Rectal smooth muscle tissue (tissue), 1 donor: ENCODE results near the gene NIFK.
"Not testable (repeated sequence)": the region's sequence is repeated elsewhere in the genome, so short reads cannot be mapped to it uniquely, and the experiment has no call there.

ENCODE experiments used
- H3K27ac ChIP-seq: one replicate; pipeline ENCODE4 v1.7.0; 2013; ENCODE audit warnings: low read depth, low read length, inconsistent platforms
- H3K27me3 ChIP-seq: one replicate; pipeline ENCODE4 v1.7.0; 2013; ENCODE audit warnings: low read length; ENCODE audit not compliant: control insufficient read depth, insufficient read depth
- H3K36me3 ChIP-seq: one replicate; pipeline ENCODE4 v1.7.0; 2013; ENCODE audit warnings: low read length; ENCODE audit not compliant: control insufficient read depth, insufficient read depth
- H3K4me1 ChIP-seq: one replicate; pipeline ENCODE4 v1.7.0; 2013; ENCODE audit warnings: low read length; ENCODE audit not compliant: control insufficient read depth, insufficient read depth
- H3K4me3 ChIP-seq: one replicate; pipeline ENCODE4 v1.7.0; 2013; ENCODE audit warnings: low read length
- H3K9ac ChIP-seq: one replicate; pipeline ENCODE4 v1.7.0; 2013; ENCODE audit warnings: low read length

The NIFK gene

GRCh38 chr2:121722479-121722878 is 14.2 kb downstream of the NIFK start:
- H3K4me3 ChIP-seq, result no peak overlapping the region
- no peaks in the 10 kb centered on the region for H3K27me3 ChIP-seq
- H3K36me3 ChIP-seq, result no peaks in the 10 kb centered on the region
- no peaks in the 10 kb centered on the region for H3K4me1 ChIP-seq
- H3K9ac ChIP-seq, result no peak overlapping the region
- no peak overlapping the region for H3K27ac ChIP-seq

GRCh38 chr2:121721926-121722325 is 14.7 kb downstream of the NIFK start:
- H3K4me3 ChIP-seq, result no peak overlapping the region
- no peaks in the 10 kb centered on the region for H3K27me3 ChIP-seq
- no peaks in the 10 kb centered on the region for H3K36me3 ChIP-seq
- no peak overlapping the region for H3K9ac ChIP-seq
- no peak overlapping the region for H3K27ac ChIP-seq
- H3K4me1 ChIP-seq, result no peaks in the 10 kb centered on the region

- Histone ChIP-seq H3K4me3 (no peak overlapping the region), H3K9ac (no peak overlapping the region), H3K27ac (no peak overlapping the region), H3K4me1 (no peaks in the 10 kb centered on the region), H3K27me3 (no peaks in the 10 kb centered on the region), H3K36me3 (no peaks in the 10 kb centered on the region)
These were observed 19.1 kb downstream of the NIFK start for GRCh38 chr2:121717529-121717928.

GRCh38 chr2:121716126-121716525 is 20.5 kb downstream of the NIFK start:
- Histone ChIP-seq H3K27me3 (no peaks in the 10 kb centered on the region), H3K4me1 (no peaks in the 10 kb centered on the region), H3K36me3 (no peaks in the 10 kb centered on the region), H3K9ac (no peak overlapping the region), H3K27ac (no peak overlapping the region), H3K4me3 (no peak overlapping the region)

- not testable (repeated sequence) for H3K27ac ChIP-seq, H3K36me3 ChIP-seq, H3K9ac ChIP-seq, H3K4me1 ChIP-seq, H3K27me3 ChIP-seq, H3K4me3 ChIP-seq
These were observed 25.2 kb downstream of the NIFK start for GRCh38 chr2:121711481-121711880.

- no peak overlapping the region for H3K27ac ChIP-seq
- H3K4me1 ChIP-seq, result no peaks in the 10 kb centered on the region
- no peaks in the 10 kb centered on the region for H3K27me3 ChIP-seq
- H3K9ac ChIP-seq, result no peak overlapping the region
- H3K4me3 ChIP-seq, result no peak overlapping the region
- no peaks in the 10 kb centered on the region for H3K36me3 ChIP-seq
These were observed 26.1 kb downstream of the NIFK start for GRCh38 chr2:121710470-121711170.

- no peak overlapping the region for H3K27ac ChIP-seq
- H3K36me3 ChIP-seq, result no peaks in the 10 kb centered on the region
- H3K4me3 ChIP-seq, result no peak overlapping the region
- H3K4me1 ChIP-seq, result no peaks in the 10 kb centered on the region
- no peak overlapping the region for H3K9ac ChIP-seq
- H3K27me3 ChIP-seq, result no peaks in the 10 kb centered on the region
These were observed 26.8 kb downstream of the NIFK start for GRCh38 chr2:121709776-121710469.

- H3K4me3 ChIP-seq, result no peak overlapping the region
- no peaks in the 10 kb centered on the region for H3K27me3 ChIP-seq
- no peak overlapping the region for H3K27ac ChIP-seq
- no peaks in the 10 kb centered on the region for H3K4me1 ChIP-seq
- no peaks in the 10 kb centered on the region for H3K36me3 ChIP-seq
- H3K9ac ChIP-seq, result no peak overlapping the region
These were observed 28.7 kb downstream of the NIFK start for GRCh38 chr2:121707920-121708361.

- Histone ChIP-seq H3K27ac (no peak overlapping the region), H3K9ac (no peak overlapping the region), H3K27me3 (no peaks in the 10 kb centered on the region), H3K36me3 (no peaks in the 10 kb centered on the region), H3K4me1 (no peaks in the 10 kb centered on the region), H3K4me3 (no peak overlapping the region)
These were observed 29.2 kb downstream of the NIFK start for GRCh38 chr2:121707344-121707919.

GRCh38 chr2:121705958-121706357 is 30.7 kb downstream of the NIFK start:
- H3K4me1 ChIP-seq, result no peaks in the 10 kb centered on the region
- no peak overlapping the region for H3K27ac ChIP-seq
- H3K9ac ChIP-seq, result no peak overlapping the region
- no peak overlapping the region for H3K4me3 ChIP-seq
- H3K36me3 ChIP-seq, result no peaks in the 10 kb centered on the region
- no peaks in the 10 kb centered on the region for H3K27me3 ChIP-seq

GRCh38 chr2:121705390-121705789 is 31.3 kb downstream of the NIFK start:
- Histone ChIP-seq H3K4me3 (no peak overlapping the region), H3K36me3 (no peaks in the 10 kb centered on the region), H3K4me1 (no peaks in the 10 kb centered on the region), H3K27ac (no peak overlapping the region), H3K9ac (no peak overlapping the region), H3K27me3 (no peaks in the 10 kb centered on the region)

GRCh38 chr2:121701761-121702160 is 34.9 kb downstream of the NIFK start:
- H3K27me3 ChIP-seq, H3K4me1 ChIP-seq, H3K4me3 ChIP-seq, H3K36me3 ChIP-seq, H3K27ac ChIP-seq, H3K9ac ChIP-seq: not testable (repeated sequence)
